ENCODE measurements around the gene PPP1R36.
A peak's percentile ranks its signal among the peaks of the same experiment; 100 is the strongest.
"Not testable (repeated sequence)": the region's sequence is repeated elsewhere in the genome, so short reads cannot be mapped to it uniquely, and the experiment has no call there.

The PPP1R36 gene

DNA sequence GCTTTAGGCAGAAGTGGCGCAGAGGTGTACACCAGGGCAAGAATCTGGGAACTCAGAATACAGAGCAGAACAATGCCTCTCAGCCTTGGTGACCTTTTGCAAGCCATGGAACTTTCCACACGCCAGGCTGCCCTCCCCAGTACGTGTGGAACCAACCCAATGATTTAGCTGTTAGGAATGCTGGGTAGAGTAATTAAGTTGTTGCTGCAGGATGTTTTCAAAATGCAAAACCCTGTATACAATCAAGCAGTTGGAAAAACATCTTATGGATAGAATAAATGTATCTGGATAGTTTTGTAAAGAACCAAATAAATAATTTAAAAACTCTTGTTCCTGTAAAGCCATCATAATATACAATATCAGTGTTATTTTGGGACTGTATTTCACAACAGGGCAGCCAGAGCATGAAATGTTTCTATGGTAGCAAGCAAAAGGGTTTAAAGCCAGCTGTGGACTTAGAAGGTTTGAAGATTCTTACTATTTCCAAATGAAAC lies 19.4 kb downstream of the PPP1R36 start:
- peak; percentile 54 for DNase-seq

DNA sequence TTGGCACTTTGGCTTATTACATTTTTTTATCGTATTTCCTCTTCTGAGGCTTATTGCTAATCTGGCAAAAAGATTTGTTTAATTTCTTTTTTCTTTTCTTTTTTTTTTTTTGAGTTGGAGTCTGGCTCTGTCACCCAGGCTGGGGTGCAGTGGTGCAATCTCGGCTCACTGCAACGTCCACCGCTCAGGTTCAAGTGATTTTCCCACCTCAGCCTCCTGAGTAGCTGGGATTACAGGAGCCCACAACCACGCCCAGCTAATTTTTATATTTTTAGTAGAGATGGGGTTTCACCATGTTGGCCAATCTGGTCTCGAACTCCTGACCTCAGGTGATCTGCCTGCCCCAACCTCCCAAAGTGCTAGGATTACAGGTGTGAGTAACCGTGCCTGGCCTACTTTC lies 19.9 kb downstream of the PPP1R36 start:
- DNase-seq, result not testable (repeated sequence)

DNA sequence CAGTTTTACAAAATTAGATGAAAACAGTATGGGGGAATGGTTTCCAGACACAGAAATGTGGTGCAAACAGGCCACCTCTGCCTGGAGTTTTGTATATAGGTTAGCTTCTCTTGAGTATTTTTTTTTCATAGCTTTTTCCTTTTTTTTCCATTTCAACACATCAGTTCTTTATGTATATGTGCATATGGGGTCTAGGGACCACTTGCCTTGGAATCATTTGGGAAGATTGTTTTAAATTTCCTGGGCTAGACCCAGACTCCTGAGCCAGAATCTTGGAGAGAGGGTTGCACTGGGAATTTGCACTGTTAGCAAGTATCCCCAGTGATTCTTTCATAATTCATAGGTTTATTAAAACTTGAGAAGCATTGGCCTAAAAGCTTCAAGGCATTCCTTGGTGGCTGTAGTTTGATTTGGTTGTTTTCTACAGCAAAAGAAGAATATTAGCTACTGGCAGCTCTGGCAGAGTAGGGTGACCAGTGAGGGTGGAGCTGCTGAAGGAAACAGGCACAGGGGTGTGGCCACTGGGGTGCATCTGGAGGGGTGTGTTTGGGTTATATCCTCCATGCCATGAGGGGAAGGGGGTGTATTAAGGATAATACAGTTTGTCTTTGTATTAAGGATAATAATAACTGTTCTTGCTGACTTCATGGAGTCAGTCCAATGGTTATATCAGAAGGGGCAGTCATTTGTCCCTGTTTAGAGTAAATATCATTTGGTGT lies 22.8 kb downstream of the PPP1R36 start:
- DNase-seq, result peak; percentile 33

DNA sequence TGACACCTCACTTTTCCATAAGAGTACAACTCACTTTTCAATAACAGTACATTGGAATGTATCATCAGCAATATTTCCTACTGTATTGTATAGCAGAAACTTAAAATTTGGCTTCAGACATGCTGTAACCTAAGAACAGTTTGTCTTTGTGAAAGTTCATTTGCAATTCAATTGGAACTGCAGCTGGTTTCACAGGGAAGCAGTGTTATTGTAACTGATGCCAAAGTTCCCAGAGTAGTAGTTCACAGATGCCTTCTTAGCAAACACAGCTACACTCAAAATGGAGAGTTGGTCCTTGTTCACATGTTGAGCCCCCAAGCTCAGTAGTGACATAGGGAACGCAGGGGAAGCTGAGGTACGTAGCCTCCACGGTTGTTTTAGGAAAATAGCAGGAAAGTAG lies 23.3 kb downstream of the PPP1R36 start:
- DNase-seq, result peak; percentile 37

- peak; percentile 42 for DNase-seq
Observed at GRCh38 chr14:64574371-64575107, 24.8 kb downstream of the PPP1R36 start.

- DNase-seq, result no peak
Observed at GRCh38 chr14:64577211-64577610, 27.4 kb downstream of the PPP1R36 start.

DNA sequence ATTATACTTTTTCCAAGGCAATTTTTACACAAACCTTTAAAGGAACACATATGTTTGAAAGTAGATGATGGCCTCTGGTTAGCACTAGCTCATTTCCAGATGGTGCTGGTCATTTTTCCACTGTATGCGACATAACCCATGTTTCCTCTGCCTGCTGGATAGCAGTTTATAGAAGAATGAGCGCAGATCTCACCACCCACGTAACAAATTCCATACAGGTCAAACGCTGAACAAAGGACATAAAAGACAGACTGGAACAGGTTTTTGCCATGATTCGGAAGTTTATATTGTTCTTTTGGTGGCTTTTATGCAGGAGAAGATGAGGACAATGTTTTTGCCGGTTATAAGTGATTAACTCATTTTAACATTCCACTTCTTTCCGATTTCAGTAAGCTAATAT lies 30.7 kb downstream of the PPP1R36 start:
- peak; percentile 37 for DNase-seq

GRCh38 chr14:64581363-64581762 lies 31.6 kb downstream of the PPP1R36 start:
- no peak for DNase-seq

DNA sequence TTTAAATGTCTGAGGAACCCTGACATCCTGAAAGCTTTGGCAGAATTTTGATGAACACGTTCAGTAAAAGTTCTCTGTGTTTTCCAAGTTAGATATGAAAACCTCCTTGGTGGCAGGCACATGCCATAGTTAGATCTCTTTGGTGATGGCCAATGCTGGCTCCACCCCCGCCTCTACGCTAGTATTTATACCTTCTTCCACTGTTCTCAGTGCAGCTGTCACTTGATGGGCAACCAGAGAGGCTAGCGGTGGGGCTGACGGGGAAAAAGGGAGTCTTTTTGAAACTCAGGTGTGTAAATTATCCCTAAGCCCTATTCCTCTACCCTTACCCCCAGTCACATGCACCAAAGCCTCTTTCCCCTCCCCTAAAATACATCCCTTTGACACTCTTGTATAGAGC lies 32.1 kb downstream of the PPP1R36 start:
- DNase-seq, result no peak

GRCh38 chr14:64584190-64584589 lies 34.4 kb downstream of the PPP1R36 start:
- DNase-seq, result peak; percentile 39

DNA sequence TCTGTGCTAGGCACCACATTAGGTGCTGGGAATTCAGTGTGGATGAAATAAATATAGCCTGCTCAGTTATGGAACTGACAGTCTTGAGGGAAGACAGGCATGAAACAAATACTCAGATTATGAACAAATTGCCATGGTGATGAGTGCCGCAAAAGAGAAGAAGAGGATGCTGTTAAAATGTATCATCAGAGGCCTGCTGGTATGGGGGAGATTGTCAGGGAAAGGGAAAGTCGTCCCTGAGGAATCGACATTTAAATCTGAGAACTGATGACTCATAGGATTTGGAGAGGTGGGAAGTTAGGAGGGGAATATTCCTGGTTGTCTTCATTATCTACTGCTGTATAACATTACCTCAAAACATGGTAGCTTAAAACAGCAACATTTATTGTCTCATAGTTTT lies 42.0 kb downstream of the PPP1R36 start:
- no peak for DNase-seq

DNA sequence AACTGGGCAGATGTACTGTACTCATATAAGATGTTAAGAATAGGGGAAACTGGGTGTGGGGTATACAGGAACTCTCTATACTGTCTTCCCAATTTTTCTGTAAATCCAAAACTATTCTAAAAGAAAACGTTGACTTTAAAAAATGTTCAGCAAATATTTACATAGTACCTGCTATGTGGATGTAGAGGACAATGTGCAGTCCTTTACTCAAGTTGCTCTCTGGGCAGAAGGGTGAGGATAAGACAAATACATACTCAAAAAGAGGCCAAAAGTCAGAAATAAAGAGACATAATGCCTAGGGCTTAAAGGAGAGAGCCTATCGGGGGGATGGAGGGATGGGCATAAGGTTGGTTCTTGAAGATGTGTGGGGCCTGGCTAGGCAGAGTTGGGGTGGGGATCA lies 44.7 kb downstream of the PPP1R36 start:
- DNase-seq, result no peak

DNA sequence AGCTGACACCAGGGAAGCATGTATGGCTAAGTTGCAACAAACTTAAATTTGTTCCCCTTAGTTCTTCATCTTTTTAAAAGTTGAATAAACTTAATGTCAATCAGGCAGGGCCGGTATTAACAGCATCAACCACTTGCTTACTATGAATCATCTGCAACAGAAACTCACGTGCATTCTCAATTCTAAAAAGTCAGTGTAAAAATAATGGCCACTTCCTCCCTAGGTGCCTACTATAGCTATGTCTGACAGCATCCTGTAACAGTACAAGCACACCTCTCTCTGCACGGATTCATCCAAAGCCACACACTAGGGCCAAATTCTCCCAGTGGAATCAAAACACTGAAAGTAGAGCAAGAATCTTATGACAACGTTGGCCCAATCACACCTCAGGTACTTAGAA lies 48.6 kb downstream of the PPP1R36 start:
- DNase-seq, result no peak

- DNase-seq, result no peak
Observed at GRCh38 chr14:64601571-64601970, 51.8 kb downstream of the PPP1R36 start.

GRCh38 chr14:64602826-64603225 lies 53.1 kb downstream of the PPP1R36 start:
- no peak for DNase-seq

- DNase-seq, result no peak
Observed at GRCh38 chr14:64604001-64604400, 54.2 kb downstream of the PPP1R36 start.

DNA sequence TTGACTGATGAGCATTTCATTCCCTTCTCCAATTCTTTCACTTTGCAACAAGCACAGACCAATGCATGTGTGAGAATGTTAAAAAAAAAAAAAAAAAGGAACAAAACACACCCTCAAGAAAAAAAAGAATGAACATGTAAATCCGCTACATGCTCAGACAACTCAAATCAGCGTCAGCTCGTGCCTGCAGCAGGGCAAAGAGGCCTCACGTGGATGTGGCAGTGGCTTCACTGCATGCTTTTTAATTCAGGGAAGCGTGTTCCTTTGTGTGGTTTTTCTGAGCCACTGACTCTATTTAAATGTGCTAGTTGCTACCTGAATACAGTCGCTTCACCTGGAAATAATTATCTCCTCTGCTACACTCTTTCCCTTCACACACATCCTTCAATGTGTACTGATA lies 55.1 kb downstream of the PPP1R36 start:
- no peak for DNase-seq

DNA sequence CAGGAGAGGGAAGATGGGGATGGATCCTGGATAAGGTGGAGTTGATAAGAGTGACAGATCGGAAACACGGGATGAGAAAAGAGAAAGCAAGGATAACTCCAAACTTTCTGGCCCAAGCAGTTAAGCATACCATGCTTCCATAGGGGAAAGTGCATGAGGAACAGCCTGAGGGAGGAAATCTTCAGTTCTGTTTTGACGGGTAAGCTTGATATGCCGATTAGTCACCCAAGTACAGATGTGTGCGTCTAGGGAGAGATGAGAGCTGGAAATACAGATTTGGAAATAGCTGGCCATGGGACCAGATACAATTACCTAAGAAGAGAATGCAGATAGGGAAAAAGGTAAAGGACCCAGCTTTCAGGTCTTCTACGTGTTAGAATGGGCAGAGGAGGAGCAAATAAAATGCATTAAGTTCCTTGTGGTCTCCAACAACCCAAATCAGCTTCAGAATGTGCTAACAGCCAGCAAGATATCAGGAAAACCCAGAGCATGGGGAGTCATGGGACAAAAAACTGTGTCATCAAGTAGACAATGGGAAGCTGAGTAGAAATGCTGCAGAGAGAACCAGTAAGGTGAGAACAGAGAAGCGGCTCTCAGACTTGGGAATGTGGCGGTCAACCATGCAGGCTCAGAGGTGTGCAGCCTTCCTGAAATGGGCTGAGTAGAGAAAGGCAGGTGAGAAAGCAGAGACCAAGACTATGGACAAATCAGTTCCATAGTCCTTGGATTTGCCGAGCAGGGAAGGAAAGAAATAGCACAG lies 56.3 kb downstream of the PPP1R36 start:
- DNase-seq, result no peak

- no peak for DNase-seq
Observed at GRCh38 chr14:64610049-64610746, 60.4 kb downstream of the PPP1R36 start.

GRCh38 chr14:64611358-64612020 lies 61.7 kb downstream of the PPP1R36 start:
- DNase-seq, result no peak

DNA sequence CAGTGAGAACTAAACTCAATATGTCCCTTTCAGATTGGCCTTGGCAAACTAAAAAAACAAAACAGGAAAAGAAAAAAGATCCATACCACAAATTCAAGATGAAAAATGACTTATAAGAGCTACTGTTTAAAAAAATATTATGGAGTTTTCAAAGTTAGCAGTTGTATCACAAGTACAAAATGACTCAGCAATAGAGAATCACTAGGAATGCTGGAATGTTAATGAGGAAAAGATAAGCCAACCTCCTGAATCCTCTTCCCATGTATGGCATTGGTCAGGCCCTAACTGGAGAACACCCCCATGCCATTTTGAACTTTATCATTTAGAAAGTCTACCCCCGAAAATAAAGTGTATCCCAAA lies 62.2 kb downstream of the PPP1R36 start:
- no peak for DNase-seq

DNA sequence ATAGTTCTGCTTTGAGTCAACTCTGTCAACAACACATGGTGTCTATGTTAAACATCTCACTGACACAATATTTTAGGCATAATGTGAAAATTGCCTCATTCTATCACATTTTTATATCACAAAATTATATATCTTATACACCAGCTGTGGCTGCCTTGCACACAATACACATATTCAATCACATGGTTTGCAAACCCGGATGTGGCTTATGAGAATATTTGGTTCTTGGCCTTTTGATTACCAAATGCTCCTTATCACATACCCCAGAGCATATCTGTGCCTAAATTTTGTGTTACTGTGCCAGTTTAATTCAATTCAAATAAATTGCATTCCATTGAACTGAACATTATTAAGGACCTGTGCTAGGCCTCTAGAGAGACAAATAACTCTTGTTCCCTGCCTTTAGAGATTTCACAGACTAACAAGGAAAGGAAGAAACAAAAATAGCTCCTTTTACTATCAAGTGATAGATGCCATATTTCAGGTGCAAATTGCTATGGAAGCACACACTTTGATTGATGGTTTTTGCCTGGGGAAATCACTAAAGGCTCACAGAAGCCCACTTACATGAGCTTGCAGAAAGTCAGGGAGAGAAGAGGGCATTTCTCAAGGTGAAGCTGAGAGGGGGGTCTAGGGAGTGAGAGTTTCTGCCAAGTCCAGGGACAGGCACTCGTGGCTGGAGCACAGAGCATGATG lies 63.4 kb downstream of the PPP1R36 start:
- no peak for DNase-seq

Measured in femur (tissue), 1 donor.